A204.1 (cell line): ENCODE measurements around the gene OXNAD1.

ENCODE experiments used
- FAIRE-seq: peaks from 2 replicates; lab custom pipeline; 2012; peaks lifted over from hg19 to GRCh38; lab: Jason Lieb, UNC

Gene OXNAD1

DNA sequence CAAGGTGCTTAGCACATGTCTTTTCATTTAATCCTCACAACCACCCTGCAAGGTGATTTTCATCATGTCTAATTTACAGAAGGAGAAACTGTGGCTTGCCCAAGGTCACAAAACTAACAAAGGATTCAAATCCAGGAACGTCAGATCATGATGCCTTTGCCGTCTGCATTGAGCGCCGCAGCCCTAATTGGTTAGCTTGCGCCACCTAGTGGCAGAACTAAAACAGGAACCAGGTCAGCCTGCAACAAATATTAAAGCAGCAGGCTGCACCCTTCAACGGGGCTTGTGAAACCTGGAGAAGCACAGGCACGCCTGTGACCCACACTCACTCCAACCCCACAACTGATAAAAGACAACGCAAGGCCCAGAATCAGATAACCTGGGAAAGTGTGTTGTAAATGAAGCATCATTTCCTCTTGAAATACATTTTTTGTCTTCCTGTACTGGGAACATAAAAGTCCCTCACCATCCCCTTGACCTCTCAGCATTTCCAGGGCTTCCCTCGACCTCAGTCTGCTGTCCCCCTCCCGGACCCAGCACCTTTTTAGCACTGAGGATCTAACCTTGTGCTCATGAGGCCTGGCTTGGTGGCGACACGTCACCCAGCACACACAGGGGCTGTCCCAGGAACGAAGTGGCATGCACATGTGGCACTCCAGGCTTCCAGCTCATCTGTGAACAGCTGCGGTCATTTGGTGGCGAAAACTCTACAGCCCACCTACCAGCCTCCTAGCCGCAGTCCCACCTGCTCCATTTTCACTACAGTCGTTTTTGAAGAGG, 17.5 kb upstream of the OXNAD1 start:
- peak; percentile 86 for FAIRE-seq

DNA sequence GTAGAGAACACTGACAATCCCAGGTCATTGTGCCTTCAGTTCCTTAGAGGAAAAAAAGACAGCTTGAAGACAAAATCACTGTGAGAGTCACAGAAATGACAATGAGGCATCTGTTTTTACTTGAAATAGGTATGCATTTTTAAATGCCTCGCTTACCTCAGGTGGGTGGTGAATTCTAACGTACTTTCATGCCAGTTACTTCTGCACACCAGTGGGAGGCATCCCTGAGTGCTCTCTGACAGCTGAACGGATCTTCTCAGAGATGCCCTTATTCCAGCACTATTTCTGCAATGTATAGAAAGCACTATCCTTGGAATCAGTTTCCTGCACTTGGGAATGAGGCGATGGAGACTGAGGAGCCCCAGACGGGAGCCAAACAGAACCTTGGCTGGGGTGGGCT, 16.5 kb upstream of the OXNAD1 start:
- FAIRE-seq = no peak

DNA sequence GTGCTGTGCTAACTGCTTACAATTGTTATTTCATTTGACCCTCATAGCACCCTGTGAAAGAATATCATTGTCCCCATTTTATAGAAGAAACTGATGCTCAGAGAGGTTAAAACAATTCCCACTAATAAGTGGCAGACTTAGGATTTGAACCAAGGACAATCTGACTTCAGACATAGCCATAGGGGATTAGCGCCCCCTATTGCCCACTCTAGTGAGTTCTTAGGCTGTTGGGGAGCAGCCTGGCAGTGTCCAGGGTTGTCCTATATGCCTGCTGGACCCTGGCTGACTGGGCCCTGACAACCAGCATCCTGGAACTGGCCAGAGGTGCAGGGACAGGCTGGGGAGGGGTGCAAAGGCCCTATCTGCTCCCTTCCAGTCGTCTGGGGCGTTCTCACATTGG, 15.7 kb upstream of the OXNAD1 start:
- FAIRE-seq = no peak

DNA sequence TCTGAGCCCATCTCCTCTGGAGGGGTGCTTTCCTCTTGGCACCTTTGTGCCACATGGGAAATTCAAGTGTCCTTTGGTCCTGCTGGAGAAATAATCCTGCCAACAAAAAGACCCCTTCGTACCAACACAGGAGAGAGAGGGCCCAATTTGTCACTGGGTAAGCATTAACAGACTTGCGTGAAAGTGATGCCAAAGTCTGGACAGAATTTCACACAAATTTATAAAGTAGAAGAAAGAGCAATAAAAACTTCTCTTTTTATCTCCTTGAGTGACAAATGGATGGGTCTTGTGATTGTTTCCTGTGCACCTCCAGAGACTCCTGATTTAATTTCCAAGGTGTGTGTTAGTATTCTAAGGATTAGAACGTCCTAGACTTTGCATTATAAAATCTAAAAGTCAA, 15.1 kb upstream of the OXNAD1 start:
- FAIRE-seq = no peak

DNA sequence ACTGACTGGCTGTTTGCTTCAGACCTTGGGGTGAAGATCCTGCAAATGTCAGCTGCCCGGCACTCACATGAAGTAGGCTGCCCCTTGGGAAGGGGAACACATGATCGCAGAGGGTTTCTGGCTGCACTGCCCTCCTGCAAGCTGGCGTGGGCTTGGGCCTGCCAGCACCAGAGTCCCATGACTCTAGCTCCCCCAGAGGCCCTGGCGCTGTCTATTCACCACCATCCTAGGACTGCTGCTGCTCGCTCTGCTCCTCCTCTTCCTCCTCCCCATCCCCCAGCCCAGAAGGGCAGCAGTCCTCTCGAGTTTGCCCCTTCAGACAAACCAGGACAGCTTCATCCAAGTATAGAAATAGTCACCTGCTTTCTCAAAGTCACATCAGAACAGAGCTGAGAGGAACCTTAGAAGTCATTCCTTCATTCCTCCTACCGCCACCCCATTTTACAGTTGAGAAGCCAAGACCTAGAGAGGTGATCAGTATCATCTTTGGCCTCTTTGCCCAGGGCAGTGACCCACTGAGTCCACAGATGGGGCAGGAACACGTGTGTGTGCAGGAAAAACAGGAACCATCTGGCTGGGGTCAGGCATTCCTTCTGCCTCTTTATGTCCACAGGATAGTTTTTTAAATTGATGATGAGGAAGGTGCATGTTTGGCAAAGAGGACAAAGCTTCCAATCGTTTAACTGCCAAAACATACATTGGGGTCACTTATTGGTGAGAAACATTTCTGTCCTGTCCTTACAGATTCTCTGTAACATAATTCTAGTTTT, 13.5 kb upstream of the OXNAD1 start:
- no peak for FAIRE-seq

DNA sequence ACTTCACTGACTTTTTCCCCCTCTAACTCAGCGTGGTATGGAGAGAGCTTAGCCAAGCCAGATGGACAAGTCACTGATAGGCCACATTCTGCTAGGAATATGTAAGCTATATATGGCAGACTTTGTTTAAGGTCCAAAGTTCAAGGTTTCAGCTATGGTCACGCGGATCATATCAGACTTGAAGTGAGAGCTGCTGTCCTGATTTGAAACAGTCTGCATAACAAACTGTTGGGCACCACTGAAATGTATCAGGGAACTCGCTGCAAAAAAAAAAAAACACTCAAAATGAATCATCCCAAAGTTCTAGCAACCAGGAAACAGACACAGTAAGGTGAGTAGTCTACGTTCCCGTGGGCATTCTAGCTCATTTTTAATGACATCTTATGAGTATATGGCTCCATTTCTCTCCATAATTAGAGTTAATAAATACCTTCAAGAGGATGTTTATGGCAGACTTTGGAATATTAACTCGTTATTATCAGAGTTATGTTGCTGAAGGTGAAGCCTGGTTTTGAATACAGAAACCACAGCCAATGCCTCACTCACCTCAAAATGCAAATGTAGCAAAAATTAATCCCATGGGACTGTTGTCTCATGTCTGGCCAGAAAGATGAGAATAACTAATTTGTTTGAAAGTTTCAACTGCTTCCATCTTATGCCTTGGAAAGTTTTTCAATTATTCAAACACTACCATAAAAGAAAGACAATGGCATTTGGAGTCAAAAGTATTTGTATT, 12.6 kb upstream of the OXNAD1 start:
- no peak for FAIRE-seq

DNA sequence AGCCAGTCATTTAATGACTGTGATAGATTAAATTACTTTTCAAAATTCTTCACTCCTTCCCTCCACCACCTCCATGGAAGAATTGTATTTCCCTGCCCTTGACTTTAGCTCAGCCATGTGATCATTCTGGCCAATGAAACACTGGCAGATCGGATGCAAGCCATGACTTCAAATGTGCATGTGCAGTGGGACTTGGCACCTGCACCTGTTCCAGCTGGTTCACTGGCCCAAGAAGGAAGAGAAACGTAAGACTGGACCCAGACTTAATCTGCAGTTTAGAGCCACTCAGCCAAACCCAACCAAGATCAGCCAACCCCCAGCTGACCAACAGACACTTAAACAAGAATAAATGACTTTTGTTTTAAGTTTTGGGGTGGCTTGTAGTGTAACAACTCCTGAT, 12.0 kb upstream of the OXNAD1 start:
- FAIRE-seq = no peak

DNA sequence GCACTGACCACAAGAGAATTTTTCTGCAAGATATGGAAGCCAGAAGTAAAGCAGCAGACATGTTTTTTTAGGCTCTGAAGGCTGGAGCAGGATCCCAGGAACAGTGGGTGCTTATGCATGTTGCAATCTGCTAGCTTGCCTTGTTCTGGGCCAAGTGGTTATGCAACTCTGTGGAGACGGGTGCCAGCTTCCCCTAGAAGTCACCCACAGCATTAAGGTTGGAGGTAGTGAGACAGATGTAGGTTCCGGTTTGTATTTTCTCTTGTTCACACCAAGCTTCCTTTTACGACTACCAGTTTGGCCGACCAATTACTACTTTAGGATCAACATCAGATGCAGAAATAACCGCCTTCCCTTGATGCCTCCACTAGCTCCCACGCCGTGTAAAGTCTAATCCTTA, 11.4 kb upstream of the OXNAD1 start:
- FAIRE-seq = no peak

DNA sequence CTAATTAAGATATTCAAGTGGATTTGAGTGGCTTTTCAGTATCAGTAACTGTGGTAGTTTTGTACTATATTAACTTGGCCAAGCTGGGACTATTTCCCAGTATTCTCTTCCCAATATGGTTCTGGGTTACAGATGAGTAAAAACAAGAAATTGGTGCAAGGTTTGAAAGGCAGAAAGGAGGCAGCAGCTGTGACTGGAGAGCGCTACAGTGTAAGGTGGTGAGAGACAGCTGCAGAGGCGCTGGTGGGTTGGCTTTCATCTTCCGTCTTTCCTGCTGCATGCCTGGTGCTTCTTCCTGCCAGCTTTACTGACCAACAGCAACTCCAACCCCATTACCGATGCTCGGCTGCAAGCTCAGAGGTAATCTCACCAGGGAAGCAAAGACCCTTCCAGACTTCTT, 10.1 kb upstream of the OXNAD1 start:
- FAIRE-seq = no peak

DNA sequence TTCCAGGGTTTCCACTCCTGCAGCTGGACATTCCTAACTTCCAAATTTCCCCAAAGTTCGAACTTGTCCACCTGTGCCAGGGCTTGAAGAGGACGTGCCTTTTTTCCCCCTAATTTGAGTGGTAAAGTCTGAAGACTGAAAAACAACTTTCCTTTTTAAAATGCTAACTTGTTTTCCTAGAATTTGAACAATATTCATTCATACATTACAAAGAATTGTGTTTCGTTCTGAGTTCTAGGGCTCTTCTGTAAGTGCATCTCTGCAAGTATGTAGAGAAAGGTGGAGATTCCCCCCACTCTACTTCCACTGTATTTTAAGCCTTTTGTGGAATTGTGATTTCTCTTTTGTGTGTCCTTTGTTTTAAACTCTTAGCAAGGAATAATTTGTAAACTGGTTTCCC, 9.7 kb upstream of the OXNAD1 start:
- no peak for FAIRE-seq

DNA sequence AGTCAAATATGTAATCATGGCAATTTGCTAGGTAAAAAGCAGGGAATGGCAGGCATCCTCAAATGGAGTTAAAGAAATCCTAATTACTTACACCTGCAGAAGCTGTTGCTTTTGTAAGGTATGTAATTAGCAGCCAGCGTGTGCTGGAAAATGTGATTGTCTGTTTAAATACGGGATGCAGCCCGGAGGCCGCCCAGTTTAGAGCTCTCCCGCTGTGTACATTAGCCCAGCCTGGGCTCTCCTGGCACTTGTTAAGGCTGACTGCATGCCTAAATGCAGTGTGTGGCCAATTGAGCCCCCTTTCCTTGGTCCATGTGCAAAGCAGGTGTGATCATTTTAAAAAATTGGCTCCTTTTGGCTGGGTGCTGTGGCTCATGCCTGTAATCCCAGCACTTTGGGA, 9.3 kb upstream of the OXNAD1 start:
- no peak for FAIRE-seq

DNA sequence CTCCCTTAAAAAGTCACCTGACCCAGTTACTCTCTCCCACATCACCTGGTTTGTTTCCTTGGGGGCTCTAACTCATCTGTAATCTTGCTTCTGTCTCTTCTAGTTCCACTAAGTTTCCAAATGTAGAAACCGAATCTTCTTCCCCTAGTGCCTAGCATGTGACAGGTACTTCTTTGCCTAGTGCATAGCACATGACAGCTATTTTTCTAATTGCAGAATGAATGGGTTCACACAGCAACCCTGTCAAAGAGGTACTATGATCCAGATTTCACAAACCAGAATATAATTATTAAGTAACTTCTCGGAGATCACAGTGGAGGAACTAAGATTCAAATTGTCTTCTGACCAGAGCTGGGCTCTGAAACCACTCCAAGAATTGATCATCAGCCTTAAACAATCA, 7.7 kb upstream of the OXNAD1 start:
- no peak for FAIRE-seq

DNA sequence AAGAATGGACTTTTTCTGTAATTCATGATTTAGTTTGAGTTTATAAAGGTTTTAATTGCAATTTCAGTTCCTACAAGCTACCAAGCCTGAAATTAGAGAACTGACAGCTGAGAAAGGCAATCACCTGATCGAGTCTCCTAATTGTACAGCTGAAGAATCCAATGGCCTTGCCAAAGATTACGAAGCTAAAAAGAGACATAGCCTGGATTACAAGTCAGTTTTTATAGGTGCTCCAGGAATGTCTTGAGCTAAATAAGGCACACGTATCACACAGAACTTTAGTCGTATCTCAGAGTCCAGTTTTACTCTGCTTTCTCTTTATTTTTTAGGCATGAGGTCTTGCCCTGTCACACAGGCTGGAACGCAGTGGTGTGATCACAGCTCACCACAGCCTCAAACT, 6.8 kb upstream of the OXNAD1 start:
- no peak for FAIRE-seq

DNA sequence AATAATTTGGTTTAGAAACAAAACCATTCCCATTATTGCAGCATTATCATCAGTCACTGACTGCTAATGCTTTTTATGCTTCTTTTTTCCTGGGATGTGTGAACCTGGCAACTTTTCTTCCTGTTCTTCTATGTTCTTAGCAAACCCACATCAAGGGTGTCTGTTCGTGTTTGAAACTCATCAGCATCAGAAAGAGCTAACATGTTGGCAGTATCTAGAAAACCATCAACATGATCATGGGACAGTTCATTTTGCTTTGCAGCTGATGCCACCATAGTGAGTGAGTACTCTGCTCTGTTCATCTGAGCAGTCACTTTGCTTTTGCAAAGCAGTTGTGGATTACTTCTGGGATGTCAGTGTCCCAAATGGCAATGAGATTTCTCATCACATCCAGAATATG, 6.1 kb upstream of the OXNAD1 start:
- no peak for FAIRE-seq

DNA sequence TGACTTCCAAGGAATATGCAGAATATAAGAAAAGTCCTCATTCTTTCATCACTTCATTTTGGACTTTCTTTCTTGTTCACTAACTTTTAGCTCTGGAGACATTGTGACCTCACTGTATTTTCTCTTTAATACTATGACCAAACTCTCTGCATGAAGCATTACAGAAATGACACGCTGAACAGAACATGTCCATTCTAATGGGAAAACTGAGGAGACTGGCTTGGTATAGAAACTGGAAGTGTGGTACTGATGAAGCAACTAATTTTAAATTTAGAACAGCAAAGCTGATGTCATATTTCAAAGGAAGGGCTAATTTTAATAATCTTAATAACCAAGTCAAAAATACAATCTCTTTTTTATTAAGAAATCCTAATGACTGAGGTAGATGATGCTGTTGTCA, 5.0 kb upstream of the OXNAD1 start:
- no peak for FAIRE-seq

DNA sequence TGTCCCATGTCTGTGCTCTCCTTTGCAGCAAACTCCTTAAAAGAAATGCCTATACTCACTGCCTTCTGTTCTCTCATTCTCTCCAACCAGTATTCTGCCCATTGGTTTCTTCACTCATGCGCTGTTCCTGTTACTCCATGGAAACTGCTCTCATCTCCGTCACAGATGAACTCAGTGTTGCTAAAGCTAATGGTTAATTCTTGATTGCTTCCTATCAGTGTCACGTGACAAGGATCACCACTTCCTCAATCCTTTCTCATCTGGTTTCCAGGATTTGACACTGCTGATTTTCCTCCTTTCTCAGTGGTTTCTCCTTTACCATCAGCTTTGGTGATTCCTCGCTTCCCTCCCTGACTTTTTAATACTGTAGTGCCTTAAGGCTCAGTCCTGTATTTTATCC, 2.8 kb upstream of the OXNAD1 start:
- FAIRE-seq = no peak

DNA sequence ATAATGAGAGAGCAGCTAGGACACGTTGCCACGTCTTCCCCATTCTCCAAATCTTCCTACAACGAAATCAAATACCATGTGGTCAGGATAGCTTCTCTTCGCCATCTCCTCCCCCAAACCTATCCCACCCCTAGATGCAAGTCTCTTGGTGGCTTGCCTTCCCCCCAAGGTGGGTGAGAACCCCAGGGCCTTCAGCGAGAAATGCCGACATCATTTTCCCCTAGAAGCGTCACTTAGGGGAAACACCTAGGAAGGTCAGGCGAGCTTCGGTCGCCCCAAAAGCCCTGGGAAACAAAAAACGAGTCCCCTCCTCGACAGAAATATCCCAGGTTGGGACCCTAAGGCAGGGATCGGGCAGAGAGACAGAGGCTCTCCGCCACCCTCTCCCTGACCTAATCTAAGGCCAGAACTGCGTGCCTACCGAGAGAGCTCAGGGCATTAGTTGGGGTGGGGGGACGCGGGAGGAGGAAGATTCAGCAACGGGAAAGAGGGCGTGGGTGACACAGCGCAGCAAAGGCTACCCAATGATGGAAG, 771 bp upstream of the OXNAD1 start:
- no peak for FAIRE-seq

DNA sequence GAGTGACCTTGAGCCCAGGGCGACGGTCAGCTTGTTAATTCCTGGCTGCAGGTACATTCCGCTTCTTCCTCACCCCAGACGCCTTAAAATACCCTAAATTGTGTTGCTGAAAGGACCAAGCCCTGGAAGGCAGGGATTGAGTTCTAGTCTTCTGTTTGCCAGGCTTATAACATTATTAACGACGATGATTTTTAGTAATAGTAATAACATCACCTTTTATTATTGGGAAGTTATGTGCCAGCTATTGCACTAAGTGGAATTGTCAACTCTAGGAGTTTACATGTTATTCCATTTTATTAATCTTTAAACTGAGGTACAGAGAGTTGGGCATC, 409 bp downstream of the OXNAD1 start:
- FAIRE-seq = no peak

DNA sequence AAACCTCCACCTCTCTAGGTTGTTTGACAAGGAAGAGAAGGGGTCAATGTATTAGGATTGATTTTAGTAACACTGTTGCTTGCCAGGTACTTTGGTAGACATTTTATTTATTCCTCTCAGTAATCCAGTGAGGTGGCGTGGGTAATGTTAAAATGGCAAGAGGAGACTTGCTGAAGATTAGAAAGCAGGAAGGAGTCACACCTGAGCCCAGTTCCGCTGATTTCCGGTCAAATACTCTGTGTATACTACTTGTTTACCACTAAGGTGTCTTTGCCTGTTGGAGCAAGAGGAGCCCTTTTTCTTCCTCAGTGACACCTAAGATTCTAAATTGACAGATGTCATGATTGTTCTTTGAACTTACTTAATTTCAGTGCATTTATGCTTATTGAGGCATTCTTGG, 1.7 kb downstream of the OXNAD1 start:
- FAIRE-seq = no peak

DNA sequence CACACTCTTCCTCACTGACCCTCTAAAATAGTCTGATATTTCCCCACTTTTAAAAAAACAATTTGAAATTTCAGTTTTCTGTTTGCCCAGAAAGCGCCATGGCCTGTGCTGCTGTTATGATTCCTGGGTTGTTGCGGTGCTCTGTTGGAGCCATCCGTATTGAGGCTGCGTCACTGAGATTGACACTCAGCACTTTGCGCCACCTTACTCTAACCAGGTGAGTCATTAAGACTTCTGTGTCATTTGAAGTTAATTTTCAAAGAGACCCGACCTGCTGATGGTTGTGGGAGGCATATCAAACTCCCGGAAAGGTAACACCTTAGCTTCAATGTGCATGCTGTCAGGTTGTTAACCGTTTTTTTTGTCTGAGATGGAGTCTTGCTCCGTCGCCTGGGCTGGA, 5.8 kb downstream of the OXNAD1 start:
- FAIRE-seq = no peak

DNA sequence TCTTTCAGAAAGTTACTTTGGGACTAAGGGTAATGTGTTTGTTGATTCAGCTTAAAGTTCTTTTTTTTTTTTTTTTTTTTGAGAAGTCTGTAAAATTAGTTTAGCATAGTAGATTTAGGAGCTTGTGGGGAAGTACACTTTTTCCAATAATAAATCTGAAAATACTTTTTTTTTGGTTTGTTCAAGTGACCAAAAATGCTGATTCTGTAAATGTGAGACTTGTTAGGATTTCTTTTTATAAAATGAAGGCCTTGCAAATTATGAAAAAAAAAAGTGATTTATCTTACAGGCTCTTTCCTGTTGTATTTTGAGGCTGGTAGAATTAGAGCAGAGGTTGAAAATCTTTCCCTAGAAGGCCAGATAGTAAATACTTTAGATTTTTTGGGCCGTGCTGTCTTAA, 7.6 kb downstream of the OXNAD1 start:
- peak; percentile 3 for FAIRE-seq

DNA sequence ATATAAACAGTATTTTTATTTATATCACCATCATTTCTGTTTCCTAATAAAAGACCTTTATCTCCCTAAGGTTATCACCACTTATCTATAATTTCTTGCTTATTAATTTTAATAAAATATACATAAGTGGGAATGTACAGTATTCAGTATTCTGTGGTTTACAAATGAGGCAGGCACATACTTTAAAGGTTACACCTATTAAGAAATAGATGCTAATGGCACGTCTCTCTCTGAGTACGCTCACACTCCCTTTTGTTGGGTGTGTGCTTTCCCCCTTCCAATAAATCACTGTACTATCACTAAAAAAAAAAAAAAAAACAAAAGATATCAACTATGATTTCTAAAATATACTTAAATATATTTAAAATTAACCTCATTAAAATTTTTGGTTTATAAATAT, 8.9 kb downstream of the OXNAD1 start:
- peak; percentile 87 for FAIRE-seq

DNA sequence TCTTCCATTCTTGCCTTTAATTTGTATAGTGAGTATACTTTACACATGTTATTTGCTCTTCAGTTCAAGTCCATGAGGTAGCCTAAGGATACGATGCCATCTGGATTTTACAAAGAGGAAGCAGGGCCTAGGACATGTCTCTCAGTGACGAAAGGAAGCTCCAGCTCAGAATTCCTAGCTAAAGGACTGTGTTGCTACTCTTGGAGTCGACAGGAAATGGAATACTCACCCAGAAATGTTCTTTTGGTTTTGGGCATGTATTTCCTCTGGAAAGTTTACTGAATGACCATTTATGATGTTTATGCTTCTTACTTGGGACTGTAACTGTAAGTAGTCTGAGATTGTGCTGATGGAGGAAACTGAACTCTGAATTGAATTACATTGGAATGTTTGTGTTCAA, 12.5 kb downstream of the OXNAD1 start:
- no peak for FAIRE-seq
